Heart left ventricle (tissue), 16 donors: Measurements from ENCODE around the gene TBX4. TPM values are rescaled to one million over a fixed set of nuclear protein-coding genes. Genes with fewer than 3 reads are reported as not detected.

Source experiments
- ATAC-seq, 4 donors: fragments of 200-7000 bp; cut with Tn5 transposase; one replicate each; pipeline ENCODE4 v1.9.1; 2020 to 2022; ENCODE audit warnings: moderate library complexity in 4 of 4, mild to moderate bottlenecking in 3 of 4, moderate number of reproducible peaks in 1 of 4
- DNase-seq, 5 donors: peaks; one replicate each; pipeline ENCODE4 v3.0.0-alpha.2; 2020
- H3K27ac ChIP-seq, 12 donors: fragments of 200-600 bp; sonication (generic) in 4 of 12; one replicate each; pipeline versions ENCODE4 v1.5.0 to v1.8.0; 2016 to 2022; ENCODE audit warnings: mild to moderate bottlenecking in 2 of 12
- H3K27me3 ChIP-seq, 9 donors: fragments of 200-600 bp; sonication (generic) in 2 of 9; one replicate each; pipeline versions ENCODE4 v1.5.1 to v1.8.0; 2016 to 2022; ENCODE audit warnings: mild to moderate bottlenecking in 3 of 9
- H3K36me3 ChIP-seq, 9 donors: fragments of 200-600 bp; sonication (generic) in 2 of 9; one replicate each; pipeline versions ENCODE4 v1.5.0 to v1.8.0; 2018 to 2022; ENCODE audit warnings: mild to moderate bottlenecking in 2 of 9
- H3K4me1 ChIP-seq, 12 donors: fragments of 200-600 bp; sonication (generic) in 4 of 12; one replicate each; pipeline versions ENCODE4 v1.5.0 to v1.8.0; 2016 to 2022; ENCODE audit warnings: mild to moderate bottlenecking in 3 of 12
- H3K4me3 ChIP-seq, 12 donors: fragments of 200-600 bp; sonication (generic) in 4 of 12; one replicate each; pipeline versions ENCODE4 v1.5.0 to v1.8.0; 2017 to 2022; ENCODE audit warnings: mild to moderate bottlenecking in 9 of 12, moderate library complexity in 4 of 12
- H3K9me3 ChIP-seq, 12 donors: fragments of 200-600 bp; sonication (generic) in 4 of 12; one replicate each; pipeline versions ENCODE4 v1.5.0 to v1.8.0; 2016 to 2022; ENCODE audit warnings: mild to moderate bottlenecking in 1 of 12
- POLR2A ChIP-seq, 2 donors: fragments of 450-650 bp; IDR thresholded peaks; one replicate each; pipeline ENCODE4 v1.6.1; 2017; ENCODE audit warnings: antibody characterized with exemption in 2 of 2, mild to moderate bottlenecking in 2 of 2, moderate library complexity in 2 of 2
- WGBS, 4 donors: extraction: QIAGEN DNeasy Blood & Tissue Kit in 2 of 4; methylation state at CpG; one replicate each; pipeline versions ENCODE4 v1.1.5 to v1.1.7; 2013 to 2018; 5-methylcytosine and 5-hydroxymethylcytosine counted together
- intact Hi-C, 10 donors: fragments of 100-400 bp; cut with DNase I; formaldehyde crosslinking; loops; one replicate each; pipeline versions ENCODE4 v1.11.1 to v1.14.2; 2022
- polyA plus RNA-seq, 2 donors: library from polyadenylated mRNA; stranded (reverse); fragments of 200-250 nt; gene quantifications; one replicate each; pipeline ENCODE4 v1.2.3, GENCODE V29; 2013
- total RNA-seq, 9 donors: library from RNA; depleted of rRNA in 2 of 9; stranded (reverse); fragments of >200 nt in 2 of 9; fragmentation: NEBNext Ultra II Directional in 3 of 9; extraction: Animal tissue kit (Norgen Biotek cat#: 25700) in 3 of 9; gene quantifications; one replicate each; pipeline versions ENCODE4 v1.1.0 to v1.2.4, GENCODE V29; 2016 to 2023
- TF ChIP-seq, protein P1 (sequence below), 12 donors: fragments of 200-600 bp; sonication (generic) in 4 of 12; IDR thresholded peaks; one replicate each; pipeline versions ENCODE4 v1.5.0 to v1.8.0; 2018 to 2022; ENCODE audit warnings: antibody characterized with exemption in 12 of 12, mild to moderate bottlenecking in 5 of 12
- donor health status: ischemic (EF 13 %, LVEDD 7.1; RV severe dilation, severe dysfunction).
- donor health status: healthy with polysubstance abuse.
- donor health status: DM: no; HTN: yes; CAD: no.
- donor health status: DM: no; HTN: no; CAD: no.
- donor health status: ischemic (EF 25% LVEDD 6.9; RV normal size, moderate dysfunction).
- donor health status: ischemic (EF 25% LVEDD 5.7; RV mildly dilated, moderate dysfunction).
- donor health status: healthy.
- donor health status: DM: yes; HTN: yes; CAD: no.
- donor health status: ischemic (EF 35%, LVEDD 5.7; RV mildly dilated, moderate dysfunction).
- donor health status: nonischemic (EF 11% LVEDD 7.7; RV severe dilation, severe dysfunction).
- donor health status: DM: yes; HTN: yes; CAD: no.
- donor health status: PGD.
- donor health status: ischemic (EF 29% LVEDD 5.4; RV normal size, mild dysfunction).
- donor health status: nonischemic (EF 23%, LVEDD 6.1; RV moderate dilation, normal function).

The TBX4 gene
- total and polyA plus RNA-seq, 11 donors: 0.07 to 0.29 (median 0.10) TPM; not detected in 7

DNA sequence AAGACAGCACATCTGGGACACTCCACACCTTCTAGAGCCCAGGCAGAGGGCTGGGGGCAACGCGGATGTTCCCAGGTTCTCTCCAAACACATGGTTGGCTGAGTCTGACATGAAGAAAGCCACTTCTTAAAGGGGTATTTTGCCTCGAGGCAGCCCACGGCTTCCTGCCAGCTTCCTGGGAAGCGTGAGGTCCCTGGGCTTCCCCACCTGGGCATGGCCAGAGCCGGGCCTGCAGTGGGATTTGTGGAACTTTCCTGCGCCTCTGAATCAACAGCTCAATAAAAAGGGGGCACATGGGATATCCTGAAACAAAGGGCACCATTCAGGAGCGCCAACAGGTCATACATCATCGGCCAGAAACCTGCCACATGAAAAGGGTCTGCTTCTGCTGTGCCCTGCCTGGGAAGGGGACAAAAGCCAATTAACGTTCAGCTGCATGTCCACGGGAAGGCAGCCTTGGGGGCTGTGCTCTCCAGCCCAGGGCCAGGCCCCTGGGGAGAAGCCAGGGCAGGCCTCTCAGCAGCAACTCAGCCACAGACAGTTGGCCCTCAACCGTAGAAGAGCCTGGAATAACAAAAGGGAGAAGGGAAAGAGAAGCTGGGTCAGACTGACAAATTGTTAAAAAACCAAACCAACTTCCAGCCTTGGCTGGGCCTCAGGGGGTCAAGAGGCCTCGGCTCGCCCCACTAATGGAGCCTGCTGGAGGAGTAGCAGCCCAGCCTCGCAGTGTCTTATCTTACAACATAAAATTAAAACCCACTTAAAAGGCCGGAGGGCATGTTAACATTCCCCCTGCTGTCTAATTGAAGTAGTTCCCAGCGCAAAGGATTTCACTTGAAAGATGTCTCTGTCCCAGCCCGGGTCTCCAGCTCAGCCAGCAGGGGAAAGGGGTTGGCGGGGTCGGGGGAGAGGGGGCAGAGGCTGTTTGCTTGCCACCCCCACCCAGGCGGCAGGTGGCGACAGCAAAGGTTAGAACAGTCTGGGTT lies 34.2 kb downstream of the TBX4 start:
- no peaks in the 10 kb centered on the region for H3K36me3 ChIP-seq
- no peak overlapping the region for H3K27ac ChIP-seq
- ATAC-seq (no peak), DNase-seq (no peak)
- H3K4me3 ChIP-seq: no peak overlapping the region
- no peak for TF ChIP-seq POLR2A (IDR thresholded peaks at IDR 0.05)
- TF ChIP-seq, protein P1, sequence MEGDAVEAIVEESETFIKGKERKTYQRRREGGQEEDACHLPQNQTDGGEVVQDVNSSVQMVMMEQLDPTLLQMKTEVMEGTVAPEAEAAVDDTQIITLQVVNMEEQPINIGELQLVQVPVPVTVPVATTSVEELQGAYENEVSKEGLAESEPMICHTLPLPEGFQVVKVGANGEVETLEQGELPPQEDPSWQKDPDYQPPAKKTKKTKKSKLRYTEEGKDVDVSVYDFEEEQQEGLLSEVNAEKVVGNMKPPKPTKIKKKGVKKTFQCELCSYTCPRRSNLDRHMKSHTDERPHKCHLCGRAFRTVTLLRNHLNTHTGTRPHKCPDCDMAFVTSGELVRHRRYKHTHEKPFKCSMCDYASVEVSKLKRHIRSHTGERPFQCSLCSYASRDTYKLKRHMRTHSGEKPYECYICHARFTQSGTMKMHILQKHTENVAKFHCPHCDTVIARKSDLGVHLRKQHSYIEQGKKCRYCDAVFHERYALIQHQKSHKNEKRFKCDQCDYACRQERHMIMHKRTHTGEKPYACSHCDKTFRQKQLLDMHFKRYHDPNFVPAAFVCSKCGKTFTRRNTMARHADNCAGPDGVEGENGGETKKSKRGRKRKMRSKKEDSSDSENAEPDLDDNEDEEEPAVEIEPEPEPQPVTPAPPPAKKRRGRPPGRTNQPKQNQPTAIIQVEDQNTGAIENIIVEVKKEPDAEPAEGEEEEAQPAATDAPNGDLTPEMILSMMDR (IDR thresholded peaks at IDR 0.05): no peak
- H3K27me3 ChIP-seq: peaks cover 0 to 14% (median 0%) of the 10 kb centered on the region in 9 donors
- 66 to 71% (median 70%) methylated on average over 20 to 22 of the region's 22 CpGs for WGBS, 4 donors
- no peaks in the 10 kb centered on the region for H3K4me1 ChIP-seq
- H3K9me3 ChIP-seq: no peaks in the 10 kb centered on the region
- intact Hi-C loops: no loop called here

DNA sequence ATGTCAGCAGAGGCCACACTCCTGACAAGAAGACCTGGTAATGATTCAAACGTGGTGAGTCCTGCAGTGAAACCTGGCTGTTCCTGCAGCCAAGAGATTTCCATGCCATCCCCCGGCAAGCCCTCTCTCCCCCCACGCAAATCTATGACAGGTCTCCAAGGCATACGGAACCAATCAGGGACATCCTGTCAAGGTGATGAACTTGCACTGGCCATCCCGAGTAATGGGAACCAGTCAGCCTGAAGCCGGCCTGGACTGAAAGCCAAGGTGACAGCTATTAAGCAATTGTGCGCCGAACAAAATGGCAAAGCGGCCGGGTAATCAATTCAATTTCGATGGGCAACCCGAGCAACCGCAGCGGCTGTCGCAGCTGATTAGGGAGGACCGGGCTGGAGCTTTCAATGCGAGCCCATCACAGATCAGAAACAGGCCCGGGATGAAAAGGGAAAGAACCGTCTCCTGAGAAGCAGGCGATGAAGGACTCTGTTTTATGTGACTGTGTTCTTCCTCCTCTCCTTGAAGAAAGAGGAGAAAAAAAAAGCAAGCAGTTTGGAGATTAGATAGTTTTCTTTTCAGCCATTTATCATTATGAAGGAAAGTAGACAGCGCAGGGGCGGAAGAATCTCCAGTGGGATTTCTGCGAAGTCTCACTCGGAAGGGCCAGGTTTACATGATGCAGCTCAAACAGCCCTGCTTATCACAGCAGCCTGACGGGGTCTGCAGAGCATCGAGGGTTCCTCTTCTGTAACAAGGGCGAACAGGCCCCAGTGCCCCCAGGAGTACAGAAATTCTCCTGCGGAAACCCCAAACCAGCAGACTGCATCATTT lies 35.2 kb downstream of the TBX4 start:
- WGBS, 4 donors: 59 to 62% (median 60%) methylated on average over 28 of the region's 28 CpGs
- intact Hi-C loops: no loop called here
- Histone ChIP-seq H3K36me3 (no peaks in the 10 kb centered on the region), H3K4me3 (no peak overlapping the region), H3K27me3 (peaks cover 0 to 14% (median 0%) of the 10 kb centered on the region in 9 donors), H3K9me3 (no peaks in the 10 kb centered on the region), H3K4me1 (no peaks in the 10 kb centered on the region), H3K27ac (no peak overlapping the region)
- TF ChIP-seq, protein P1 (IDR thresholded peaks at IDR 0.05): no peak
- no peak for TF ChIP-seq POLR2A (IDR thresholded peaks at IDR 0.05)
- DNase-seq (no peak), ATAC-seq (no peak)

DNA sequence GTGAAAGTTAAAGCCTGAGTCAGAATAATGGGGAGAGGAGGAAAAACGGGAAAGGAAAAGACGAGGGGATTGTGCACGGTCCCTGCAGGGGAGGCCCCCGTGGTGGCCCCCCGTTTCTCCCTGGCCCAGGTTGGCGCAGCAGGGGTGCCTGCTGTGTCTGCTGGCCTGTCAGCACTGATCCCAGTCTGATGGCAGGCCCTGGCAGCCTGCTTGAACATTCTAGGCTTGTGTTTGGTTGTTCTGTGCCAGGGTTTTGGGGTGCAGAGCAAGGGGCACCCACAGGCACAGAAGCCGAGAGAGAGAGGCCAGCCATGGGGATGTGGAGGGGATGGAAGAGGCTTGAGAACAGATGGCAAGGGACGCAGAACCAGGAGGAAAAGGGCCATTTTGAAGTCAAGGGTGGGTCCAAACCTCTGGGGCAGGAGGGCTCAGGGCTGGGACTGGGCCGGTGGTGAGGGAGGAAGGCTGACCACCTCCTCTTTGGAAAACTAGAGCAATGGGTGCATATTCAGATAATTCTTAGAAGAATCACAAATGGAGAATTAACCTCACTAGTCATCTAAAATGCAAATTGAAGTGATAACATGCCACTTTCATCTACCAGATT lies 35.9 kb downstream of the TBX4 start:
- 69 to 94% (median 87%) methylated on average over 8 to 9 of the region's 9 CpGs for WGBS, 4 donors
- Histone ChIP-seq H3K27ac (no peak overlapping the region), H3K4me3 (no peak overlapping the region), H3K4me1 (no peaks in the 10 kb centered on the region), H3K36me3 (no peaks in the 10 kb centered on the region), H3K27me3 (peaks cover 0 to 14% (median 0%) of the 10 kb centered on the region in 9 donors), H3K9me3 (no peaks in the 10 kb centered on the region)
- no peak for DNase-seq
- TF ChIP-seq, protein P1 (IDR thresholded peaks at IDR 0.05): no peak
- no peak for TF ChIP-seq POLR2A (IDR thresholded peaks at IDR 0.05)
- no peak for ATAC-seq
- intact Hi-C loops: no loop called here
